Ectodermal cell (in vitro differentiated cells): ENCODE results near the gene DUS4L.
A peak's percentile ranks its signal among the peaks of the same experiment; 100 is the strongest.

Source experiments
- H3K27ac ChIP-seq: 2 replicates; pipeline ENCODE4 v1.7.0; 2013; ENCODE audit warnings: mild to moderate bottlenecking, low read depth, low read length; ENCODE audit not compliant: insufficient read depth, poor library complexity, severe bottlenecking
- H3K27me3 ChIP-seq: 2 replicates; pipeline ENCODE4 v1.7.0; 2013; ENCODE audit warnings: mild to moderate bottlenecking, low read length; ENCODE audit not compliant: insufficient read depth, control insufficient read depth, poor library complexity, severe bottlenecking
- H3K36me3 ChIP-seq: one replicate; pipeline ENCODE4 v1.7.0; 2013; ENCODE audit warnings: low read length; ENCODE audit not compliant: control insufficient read depth, insufficient read depth
- H3K4me1 ChIP-seq: one replicate; pipeline ENCODE4 v1.7.0; 2013; ENCODE audit warnings: low read length; ENCODE audit not compliant: control insufficient read depth, insufficient read depth
- H3K4me3 ChIP-seq: 2 replicates; pipeline ENCODE4 v1.7.0; 2013; ENCODE audit warnings: low read depth, low read length, control low read depth; ENCODE audit not compliant: insufficient read depth
- H3K9me3 ChIP-seq: 2 replicates; pipeline ENCODE4 v1.7.0; 2013; ENCODE audit warnings: mild to moderate bottlenecking, low read length, moderate library complexity; ENCODE audit not compliant: control insufficient read depth
- WGBS, 2 experiments: methylation state at CpG; one replicate each; pipeline ENCODE4 v1.1.7; 2013; ENCODE audit warnings: missing lambda C conversion rate in 2 of 2; 5-methylcytosine and 5-hydroxymethylcytosine counted together

The DUS4L gene

DNA sequence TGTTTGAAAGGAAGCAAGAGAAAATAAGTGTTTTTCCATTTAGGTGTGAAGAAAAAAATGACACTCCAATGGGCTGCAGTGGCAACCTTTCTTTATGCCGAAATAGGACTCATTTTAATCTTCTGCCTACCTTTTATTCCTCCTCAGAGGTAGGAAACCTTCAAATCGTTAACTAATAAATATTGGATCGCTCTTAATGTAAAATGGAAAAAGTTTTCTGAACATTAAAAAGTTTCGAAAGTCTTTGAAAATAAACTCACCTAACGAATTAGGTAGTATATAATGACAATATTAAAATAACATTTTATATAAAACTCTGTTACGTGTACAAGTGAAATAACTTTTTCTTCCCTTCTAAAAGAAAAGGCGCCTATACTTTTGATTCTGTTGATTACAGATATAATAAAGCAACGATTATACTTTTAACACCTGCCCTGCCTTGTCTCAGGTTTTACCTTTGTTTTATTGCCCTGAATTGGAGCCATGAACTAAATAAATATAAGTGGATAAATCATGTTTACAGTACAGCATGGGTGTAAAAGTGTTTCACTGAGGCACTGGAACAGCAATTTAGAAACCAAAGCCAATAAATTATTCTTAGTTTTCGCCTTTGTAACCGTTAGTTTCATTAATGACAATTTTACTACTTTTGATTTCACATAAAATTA lies 17.1 kb downstream of the DUS4L start:
- peak overlapping the region; percentile 69 for H3K4me3 ChIP-seq
- no peaks in the 10 kb centered on the region for H3K4me1 ChIP-seq
- no peaks in the 10 kb centered on the region for H3K9me3 ChIP-seq
- peaks cover 6% of the 10 kb centered on the region for H3K36me3 ChIP-seq
- no peaks in the 10 kb centered on the region for H3K27me3 ChIP-seq
- H3K27ac ChIP-seq: no peak overlapping the region
- 0 to 55% methylated on average over 1 to 4 of the region's 10 CpGs for WGBS, 2 experiments

DNA sequence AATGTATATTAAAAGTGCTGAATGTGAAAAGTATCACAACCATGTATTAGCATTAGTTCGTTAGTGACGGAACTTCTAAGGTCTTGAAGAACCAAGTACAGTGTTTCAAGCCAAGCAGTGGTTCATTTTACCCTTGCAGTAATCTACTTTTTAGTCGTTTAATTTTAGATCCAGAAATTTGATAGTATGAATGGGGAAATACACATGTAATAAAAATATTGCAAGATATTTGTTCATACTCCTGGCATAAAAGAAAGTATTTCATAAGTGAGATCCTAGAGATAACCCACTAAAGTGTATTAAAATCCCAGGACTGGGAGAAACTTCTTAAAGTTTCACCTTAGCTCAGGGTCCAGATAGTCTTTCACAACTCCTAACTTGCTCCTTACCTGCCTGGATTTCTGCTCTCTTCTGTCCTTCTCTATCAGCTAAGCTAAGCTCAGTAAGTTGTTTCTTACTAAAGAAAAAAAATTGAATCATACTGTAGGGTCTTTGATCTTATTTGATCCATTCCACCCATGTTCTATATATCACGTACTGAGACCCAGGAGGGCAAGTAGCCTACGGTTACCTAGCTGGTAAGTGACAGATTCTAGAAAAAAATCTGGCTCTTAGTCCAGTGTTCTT lies 17.7 kb downstream of the DUS4L start:
- no peaks in the 10 kb centered on the region for H3K27me3 ChIP-seq
- H3K4me1 ChIP-seq: no peaks in the 10 kb centered on the region
- 91 to 94% methylated on average over 4 to 5 of the region's 5 CpGs for WGBS, 2 experiments
- H3K4me3 ChIP-seq: no peak overlapping the region
- peaks cover 6% of the 10 kb centered on the region for H3K36me3 ChIP-seq
- H3K9me3 ChIP-seq: no peaks in the 10 kb centered on the region
- H3K27ac ChIP-seq: no peak overlapping the region

DNA sequence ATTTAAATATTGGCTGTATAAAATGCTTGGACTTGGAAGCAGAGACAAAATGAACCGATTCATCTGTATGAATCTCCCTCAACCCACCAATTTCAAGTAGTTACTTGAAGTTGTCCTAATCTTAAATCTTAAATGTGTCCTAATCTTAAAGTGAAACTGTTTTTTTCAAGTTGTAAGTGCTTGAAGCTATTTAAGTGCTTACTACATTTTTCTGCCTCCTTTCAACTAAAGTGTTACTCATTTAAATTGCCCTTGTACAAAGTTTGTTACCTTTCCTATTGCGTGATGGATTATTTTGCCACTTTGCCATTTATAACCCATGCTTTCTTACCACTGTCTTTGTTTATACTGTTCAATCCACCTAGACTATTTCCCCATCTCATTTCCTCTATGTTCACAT lies 19.1 kb downstream of the DUS4L start:
- H3K9me3 ChIP-seq: no peaks in the 10 kb centered on the region
- H3K4me1 ChIP-seq: no peaks in the 10 kb centered on the region
- peaks cover 6% of the 10 kb centered on the region for H3K36me3 ChIP-seq
- no peak overlapping the region for H3K4me3 ChIP-seq
- WGBS, 2 experiments: 100% methylated on average over 1 to 2 of the region's 2 CpGs
- no peak overlapping the region for H3K27ac ChIP-seq
- H3K27me3 ChIP-seq: no peaks in the 10 kb centered on the region

DNA sequence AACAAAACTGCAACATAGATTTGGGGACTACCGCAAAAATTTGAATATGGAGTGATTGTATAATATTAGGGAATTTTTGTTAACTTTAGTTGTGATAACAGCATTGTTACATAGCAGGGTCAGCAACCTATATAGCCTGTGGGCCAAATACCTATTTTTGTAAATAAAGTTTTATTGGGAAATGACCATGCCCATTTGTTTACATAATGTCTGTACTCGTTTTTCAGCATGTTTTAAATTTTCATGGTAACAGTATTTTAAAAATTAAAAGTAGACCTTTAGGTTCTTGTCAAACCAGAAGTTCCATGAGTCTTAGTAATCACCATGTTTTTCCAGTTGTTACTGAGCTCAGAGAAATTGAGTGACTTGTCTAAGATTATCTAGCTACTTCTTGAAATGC lies 20.9 kb downstream of the DUS4L start:
- no peaks in the 10 kb centered on the region for H3K9me3 ChIP-seq
- H3K4me3 ChIP-seq: no peak overlapping the region
- H3K36me3 ChIP-seq: peaks cover 6% of the 10 kb centered on the region
- no peaks in the 10 kb centered on the region for H3K4me1 ChIP-seq
- H3K27me3 ChIP-seq: no peaks in the 10 kb centered on the region
- WGBS, 2 experiments: 81 to 92% methylated on average over 2 of the region's 2 CpGs
- H3K27ac ChIP-seq: no peak overlapping the region

DNA sequence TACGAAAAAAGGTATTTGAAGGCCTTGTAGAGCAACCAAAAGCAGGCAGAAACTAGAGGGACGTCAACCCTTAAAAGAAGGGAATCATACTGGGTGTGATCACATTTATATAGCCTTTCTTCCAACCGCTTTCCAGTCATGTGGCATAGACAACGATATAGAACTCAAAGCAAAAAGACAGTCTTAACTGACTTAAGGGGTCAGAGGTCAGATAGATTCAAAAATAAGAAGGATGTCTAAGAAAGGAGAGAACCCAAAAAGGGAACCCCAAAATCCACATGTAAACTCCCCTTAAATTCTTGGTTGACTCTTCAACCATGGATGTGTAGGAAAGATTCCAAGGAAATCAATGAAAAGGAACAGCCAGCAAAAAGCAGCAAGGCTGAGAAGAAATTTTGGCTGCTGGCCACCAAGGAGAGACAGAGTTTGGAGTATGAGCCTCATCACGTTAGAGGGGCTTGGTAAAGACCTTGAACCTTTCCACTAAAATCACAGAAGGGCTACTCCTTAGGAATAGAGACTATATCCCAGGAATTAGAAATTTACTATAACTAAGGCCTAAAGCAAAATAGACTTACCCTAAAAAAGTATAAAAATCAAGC lies 24.9 kb downstream of the DUS4L start:
- Histone ChIP-seq H3K4me3 (no peak overlapping the region), H3K27me3 (no peaks in the 10 kb centered on the region), H3K36me3 (peaks cover 6% of the 10 kb centered on the region), H3K27ac (no peak overlapping the region), H3K9me3 (no peaks in the 10 kb centered on the region), H3K4me1 (no peaks in the 10 kb centered on the region)
- 92 to 95% methylated on average over 5 of the region's 5 CpGs for WGBS, 2 experiments

DNA sequence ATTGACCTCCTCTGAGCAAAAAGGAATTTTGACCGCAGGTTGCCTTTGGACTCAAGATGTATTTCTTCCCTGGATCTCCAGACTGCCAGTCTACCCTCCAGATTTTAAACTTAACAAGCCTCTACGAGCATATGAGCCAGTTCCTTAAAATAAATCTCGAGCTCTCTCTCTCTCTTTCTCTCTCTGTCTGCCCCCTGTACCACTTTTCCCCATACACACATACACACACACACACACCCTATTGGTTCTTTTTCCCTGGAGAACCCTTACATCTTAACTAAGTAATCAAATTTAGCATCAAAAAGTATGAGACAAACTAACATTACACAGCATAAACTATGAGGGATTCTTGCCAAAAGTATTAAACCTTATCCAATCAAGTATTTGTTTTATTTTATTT lies 27.6 kb downstream of the DUS4L start:
- 92 to 93% methylated on average over 3 of the region's 3 CpGs for WGBS, 2 experiments
- H3K36me3 ChIP-seq: peaks cover 6% of the 10 kb centered on the region
- no peaks in the 10 kb centered on the region for H3K9me3 ChIP-seq

DNA sequence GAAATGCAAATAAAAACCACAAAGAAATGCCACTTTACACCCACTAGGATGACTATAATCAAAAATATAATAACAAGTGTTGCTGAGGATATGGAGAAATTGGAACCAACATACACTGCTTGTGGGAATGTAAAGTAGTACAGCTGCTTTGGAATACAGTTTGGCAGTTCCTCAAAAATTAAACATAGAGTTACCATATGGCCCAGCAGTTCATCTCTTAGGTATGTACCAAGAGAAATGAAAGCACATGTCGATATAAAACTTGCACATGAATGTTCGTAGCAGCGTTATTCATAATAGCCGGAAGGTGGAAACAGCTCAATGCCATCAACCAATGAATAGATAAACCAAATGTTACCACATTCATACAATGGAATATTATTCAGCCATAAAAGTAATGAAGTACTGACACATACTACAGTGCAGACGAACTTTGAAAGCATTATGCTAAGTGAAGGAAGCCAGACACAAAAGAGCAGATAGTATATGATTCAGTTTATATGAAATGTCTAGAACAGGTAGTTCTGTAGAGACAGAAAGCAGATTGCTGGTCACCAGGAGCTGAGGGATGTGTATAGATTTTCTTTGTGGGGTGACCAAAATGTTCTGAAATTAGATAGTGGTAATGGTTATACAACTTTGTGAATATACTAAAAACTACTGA lies 28.7 kb downstream of the DUS4L start:
- Histone ChIP-seq H3K36me3 (peaks cover 6% of the 10 kb centered on the region), H3K4me1 (no peaks in the 10 kb centered on the region), H3K27ac (no peak overlapping the region), H3K9me3 (no peaks in the 10 kb centered on the region), H3K27me3 (no peaks in the 10 kb centered on the region), H3K4me3 (no peak overlapping the region)
- 95 to 96% methylated on average over 5 of the region's 5 CpGs for WGBS, 2 experiments

More for the DNA sequence above, 27.6 kb downstream of the DUS4L start:
- no peak overlapping the region for H3K27ac ChIP-seq
- no peaks in the 10 kb centered on the region for H3K4me1 ChIP-seq
- no peak overlapping the region for H3K4me3 ChIP-seq
- H3K27me3 ChIP-seq: no peaks in the 10 kb centered on the region

DNA sequence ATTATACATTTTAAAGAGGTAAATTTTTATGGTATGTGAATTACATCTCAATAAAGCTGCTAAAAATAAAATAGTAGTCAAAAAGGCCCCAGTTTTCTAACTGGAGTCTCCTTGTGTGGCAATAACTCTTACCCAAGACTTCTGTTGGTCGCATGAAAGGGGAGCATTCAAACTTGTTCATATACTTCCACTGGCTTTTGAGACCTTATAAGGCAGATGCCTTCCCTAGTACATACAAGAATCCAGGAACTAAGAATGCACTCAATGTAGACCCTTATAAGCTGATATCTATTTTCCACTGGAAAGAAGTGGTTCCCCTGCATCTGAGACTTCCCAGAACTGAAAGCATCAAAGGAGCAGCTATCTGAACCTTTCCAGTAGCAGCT lies 29.2 kb downstream of the DUS4L start:
- WGBS, 2 experiments: 91 to 100% methylated on average over 1 of the region's 1 CpG
- Histone ChIP-seq H3K9me3 (no peaks in the 10 kb centered on the region), H3K4me3 (no peak overlapping the region), H3K27me3 (no peaks in the 10 kb centered on the region), H3K27ac (no peak overlapping the region), H3K4me1 (no peaks in the 10 kb centered on the region), H3K36me3 (peaks cover 6% of the 10 kb centered on the region)

DNA sequence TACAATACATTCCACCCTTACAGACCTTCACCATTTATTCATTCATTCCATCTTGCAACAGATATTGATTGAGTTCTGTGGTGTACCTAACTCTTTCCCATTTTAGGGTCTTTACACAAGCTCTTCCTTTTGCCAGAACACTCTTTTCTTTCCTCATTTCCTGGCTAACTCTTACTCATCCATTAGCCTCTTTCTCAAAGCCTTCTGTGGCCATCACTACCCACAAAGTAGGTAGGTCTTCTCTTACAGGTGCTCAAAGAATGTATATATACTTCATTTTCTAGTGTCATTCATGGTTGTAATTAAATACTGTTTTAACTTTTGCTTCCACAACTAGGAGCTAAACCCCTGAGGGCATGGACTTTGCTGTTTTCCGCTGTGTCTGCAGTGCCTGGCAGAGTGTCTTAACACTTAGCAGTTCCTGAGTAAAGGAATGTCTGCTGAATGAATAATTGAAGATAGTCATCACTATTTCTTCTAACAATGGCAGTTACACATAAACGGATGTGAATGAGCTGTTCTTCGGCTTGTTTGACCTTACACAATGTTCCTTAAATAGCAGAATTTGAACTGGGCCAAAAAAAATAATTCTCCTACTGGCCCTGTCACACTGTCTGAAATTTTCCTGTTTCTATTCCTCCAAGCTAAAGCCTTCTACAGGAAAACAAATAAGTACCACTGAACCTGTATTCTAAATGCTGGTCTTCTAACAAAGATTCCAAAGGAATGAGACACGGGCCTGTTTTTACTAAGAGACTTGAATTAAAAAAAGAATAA lies 31.4 kb downstream of the DUS4L start:
- peaks cover 6% of the 10 kb centered on the region for H3K36me3 ChIP-seq
- no peak overlapping the region for H3K4me3 ChIP-seq
- no peaks in the 10 kb centered on the region for H3K9me3 ChIP-seq
- no peaks in the 10 kb centered on the region for H3K4me1 ChIP-seq
- no peaks in the 10 kb centered on the region for H3K27me3 ChIP-seq
- H3K27ac ChIP-seq: no peak overlapping the region
- WGBS, 2 experiments: 95 to 97% methylated on average over 3 to 4 of the region's 4 CpGs
